ELF-1 (cell line): ENCODE measurements around the gene METAP1D.
"Not testable (repeated sequence)": the region's sequence is repeated elsewhere in the genome, so short reads cannot be mapped to it uniquely, and the experiment has no call there.

Experiments
- DNase-seq: peaks from one replicate; pipeline ENCODE4 v3.0.0-alpha.2; 2016; ENCODE audit warnings: low read depth, low spot score

The METAP1D gene

DNA sequence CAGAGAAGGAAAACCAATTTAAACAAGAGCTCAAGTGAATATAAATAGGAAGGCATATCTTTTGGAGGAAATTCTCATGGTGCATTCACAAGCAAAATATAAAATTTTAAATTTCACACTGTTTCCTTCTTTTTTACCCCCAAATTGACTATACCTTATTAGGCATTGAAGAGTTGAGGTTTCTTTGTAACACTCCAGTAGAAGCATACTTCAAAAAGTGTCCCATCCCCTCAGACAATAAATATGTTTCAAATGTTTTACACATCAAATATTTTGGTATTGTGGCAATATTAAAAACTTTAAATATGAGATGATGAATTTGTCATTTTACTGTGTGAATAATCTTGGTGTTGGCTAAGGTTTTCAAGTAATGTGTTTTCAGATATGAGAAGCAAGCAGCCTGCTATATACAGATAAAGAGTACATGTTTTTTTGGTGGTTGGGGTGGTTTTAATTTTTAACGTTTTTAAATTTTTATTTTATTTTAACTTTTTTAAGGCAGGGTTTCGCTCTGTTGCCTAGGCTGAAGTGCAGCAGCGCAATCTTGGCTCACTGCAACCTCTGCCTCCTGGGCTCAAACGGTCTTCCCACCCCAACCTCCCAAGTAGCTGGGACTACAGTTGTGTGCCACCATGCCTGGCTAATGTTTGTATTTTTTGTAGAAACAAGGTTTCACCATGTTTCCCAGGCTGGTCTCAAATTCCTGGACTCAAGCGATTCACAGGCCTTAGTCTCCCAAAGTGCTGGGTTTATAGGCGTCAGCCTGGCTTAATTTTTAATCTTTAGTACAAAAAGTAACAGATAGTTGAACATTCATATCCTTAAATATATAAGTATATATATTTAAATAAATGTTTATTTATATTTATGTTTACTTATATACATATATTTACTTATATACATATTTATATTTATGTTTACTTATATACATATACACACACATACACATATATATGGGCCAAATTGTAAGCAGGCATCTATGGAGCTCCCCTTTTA lies 49.1 kb downstream of the METAP1D start:
- no peak for DNase-seq

DNA sequence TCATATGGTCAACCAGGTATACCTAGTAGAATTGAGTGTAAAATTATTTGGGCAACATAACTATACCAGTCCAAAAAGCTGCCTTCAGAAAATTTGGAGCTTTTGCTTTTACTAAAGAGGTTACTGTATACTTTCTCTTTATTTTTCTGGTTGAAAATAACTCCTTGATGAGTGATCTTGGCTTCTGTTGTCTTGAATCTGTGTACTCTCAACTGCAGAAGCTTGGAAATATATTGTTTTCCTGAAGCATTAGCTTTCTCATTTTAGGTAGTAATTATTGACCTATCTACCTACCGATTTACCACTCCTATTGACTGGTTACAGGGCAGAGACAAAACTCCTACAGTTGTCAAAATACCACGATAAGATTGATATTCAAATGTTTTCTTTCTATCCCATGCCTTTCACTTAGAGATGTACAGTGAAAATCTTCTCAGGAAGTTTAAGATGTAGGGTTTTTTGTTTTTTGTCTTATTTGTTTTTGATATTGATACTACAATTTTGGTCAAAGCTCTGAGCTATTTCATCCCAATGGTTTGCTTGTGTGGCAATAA lies 49.9 kb downstream of the METAP1D start:
- no peak for DNase-seq

DNA sequence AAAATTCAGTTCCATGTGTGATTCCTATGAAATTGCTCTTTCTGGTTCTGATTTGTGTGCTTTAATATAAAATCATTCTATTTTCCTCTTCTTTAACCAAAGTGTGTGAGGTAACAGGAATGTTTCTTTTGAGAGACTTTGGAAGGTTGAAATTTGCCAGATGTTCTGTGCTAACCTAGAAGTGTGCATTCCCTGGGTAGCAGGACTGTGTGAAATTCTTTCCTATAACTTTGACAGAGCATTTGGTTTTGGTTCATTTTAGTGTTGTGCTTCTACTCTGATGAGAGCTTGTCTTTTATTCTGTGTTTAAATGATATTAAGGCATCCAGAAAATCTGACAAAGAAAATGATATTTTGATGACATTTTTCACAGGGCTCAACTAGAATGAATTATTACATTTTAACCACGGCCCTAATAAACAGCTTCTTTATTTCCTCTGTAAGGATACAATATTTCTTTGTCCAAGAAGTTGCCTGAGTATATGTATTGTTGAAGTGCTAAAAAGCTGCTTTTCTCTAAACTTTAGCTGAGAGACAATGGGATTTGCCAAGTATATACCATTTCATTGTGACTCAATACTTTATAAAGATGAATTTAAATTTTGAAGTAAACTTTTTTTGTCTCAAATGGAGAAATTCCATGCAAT lies 50.8 kb downstream of the METAP1D start:
- DNase-seq = no peak

DNA sequence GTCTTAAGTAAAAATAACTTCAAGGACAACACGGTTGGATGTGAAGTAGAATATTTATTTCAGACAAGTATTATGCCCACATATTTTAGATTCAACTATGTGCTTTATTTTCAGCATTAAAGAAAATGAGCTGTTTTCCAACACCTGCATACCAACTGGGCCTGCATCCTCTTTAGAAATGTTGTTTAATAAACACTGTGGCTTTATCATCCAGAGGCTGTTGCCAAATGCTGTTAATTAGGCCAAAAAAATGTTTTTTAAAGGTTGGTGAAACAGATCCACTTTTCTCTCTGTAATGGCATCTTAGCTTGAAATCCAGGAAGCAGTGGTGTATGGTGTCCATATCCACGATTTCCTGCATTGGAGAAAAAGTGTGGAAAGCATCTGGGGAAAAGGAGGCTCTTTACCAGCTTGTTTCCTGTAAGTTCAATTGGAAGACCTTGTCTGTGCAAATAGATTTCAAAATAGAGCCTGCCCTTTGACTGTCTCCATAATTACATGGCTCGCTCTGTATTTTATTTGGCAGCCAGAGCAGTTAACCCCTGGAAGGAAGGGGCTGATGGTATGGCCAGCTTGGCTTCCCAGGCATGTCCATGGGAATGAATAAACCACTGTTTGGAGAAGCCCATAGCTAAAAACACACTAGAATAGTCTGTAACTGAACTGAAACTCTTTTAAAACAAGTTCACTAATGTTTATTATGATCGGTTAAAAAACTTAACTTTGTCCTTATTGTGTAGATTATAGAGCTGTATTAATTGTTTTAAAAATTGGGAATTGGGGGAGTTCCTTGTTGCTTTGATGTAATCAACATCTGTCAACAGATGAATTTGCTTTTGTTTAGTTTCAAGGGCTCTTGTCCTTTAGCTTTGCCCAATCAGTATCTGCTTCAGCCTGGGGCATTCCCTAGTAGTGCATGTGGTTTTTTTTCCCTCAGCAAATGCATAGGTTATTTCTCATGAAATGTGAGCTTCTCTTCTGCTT lies 52.5 kb downstream of the METAP1D start:
- DNase-seq = peak; percentile 15

DNA sequence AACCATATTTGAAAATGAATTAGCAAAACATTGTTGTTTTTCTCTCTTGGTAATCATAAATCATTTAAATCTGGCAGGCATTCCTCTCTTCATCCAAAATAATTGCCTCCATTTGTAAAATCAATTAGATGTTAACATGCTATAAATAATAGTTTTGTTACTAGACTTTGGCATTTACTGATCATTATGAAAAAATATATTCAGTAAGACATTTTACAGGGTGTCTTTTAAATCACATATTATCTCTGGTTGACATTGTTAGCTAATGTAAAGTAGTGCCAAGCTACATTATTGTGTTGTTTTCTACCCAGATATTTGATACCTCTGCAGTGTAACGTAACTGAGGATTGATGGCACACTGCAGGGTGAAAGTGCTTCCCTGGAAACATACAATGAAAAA lies 53.7 kb downstream of the METAP1D start:
- DNase-seq = no peak

GRCh38 chr2:172056293-172056692 lies 56.5 kb downstream of the METAP1D start:
- no peak for DNase-seq

DNA sequence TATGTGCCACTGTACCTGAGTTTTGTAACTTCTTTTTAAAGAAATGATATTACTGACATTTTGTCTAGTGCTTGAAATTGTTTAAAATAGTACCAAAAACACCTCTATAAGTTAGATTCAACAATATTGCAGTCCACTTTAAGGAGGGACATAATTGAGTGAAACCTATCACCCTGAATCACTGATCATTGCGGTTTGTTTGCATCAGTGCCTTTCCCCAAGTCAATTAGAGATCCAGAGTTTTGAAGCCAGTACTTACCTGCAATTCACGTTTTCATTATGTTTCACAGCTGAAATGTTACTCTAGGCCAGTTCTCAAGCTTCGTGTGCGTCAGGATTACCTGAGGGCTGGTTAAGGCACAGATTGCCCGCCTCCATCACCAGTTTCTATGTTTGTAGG lies 58.9 kb downstream of the METAP1D start:
- no peak for DNase-seq

- not testable (repeated sequence) for DNase-seq
Measured at GRCh38 chr2:172060118-172060517, 60.4 kb downstream of the METAP1D start.

DNA sequence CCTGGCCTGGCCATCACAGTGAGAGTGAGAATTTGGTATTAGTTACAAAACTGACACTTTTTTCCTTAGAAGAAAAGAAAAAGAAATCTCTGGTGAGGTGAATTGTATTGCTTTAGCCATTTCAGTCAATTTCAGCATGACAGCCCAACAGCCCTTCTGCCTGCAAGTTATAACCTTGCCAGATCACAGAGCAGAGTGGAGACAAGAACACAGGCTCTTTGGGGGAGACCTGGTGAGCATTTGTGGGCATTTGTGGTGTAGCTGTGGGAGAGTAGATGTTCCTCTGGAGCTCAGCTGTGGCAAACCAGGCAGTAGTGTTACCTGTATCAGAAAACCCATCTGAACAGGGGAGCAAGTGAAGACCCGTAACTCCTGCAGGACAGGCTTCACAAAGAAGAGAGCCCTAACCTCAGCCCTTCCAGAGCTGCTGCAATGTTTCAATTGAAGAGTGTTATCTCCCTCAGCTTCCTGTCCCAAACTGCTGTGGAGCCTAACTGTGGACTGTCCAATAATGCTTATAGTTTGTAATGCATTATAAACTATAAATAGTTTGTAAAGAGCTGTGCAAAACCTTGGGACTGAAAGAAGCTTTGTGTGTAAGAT lies 62.8 kb downstream of the METAP1D start:
- no peak for DNase-seq

GRCh38 chr2:172063446-172063845 lies 63.7 kb downstream of the METAP1D start:
- DNase-seq = no peak

DNA sequence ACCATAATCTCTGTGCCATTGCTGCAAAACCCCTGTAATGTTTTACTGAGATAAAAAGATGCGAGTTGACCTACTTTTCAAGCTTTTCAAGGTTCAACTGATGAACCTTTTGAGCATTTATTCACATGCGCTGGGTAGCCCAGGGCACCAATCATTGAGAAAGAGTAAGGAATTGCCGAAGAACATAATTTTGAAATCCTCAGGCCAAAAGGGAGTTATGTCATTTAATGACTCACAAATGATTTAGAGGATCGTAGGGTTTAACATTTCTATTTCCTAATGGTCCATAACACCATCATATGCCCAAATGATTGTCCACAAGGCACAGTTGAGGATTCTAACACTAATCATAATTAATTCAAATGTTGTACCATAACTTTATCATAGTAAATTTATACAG lies 65.4 kb downstream of the METAP1D start:
- no peak for DNase-seq

- no peak for DNase-seq
Measured at GRCh38 chr2:172066394-172066886, 66.7 kb downstream of the METAP1D start.

GRCh38 chr2:172067905-172068304 lies 68.2 kb downstream of the METAP1D start:
- DNase-seq = not testable (repeated sequence)

- no peak for DNase-seq
Measured at GRCh38 chr2:172070936-172071335, 71.2 kb downstream of the METAP1D start.

DNA sequence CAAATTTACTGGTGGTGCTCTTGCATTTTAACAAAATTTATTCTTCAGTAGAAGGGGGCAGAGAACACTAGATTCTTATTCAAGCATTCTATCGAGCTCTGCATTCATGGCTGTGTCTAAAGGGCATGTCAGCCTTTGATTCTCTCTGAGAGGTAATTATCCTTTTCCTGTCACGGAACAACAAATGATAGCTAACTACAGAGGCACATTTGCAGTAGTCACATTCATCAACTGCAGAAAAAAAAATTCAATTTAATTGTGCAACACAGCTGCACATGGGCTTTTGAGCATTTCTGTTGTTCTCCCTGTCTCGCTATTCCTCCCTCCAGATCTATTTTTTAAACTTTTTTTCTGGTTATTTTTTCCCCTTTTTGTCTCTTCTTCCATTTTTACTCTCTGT lies 72.5 kb downstream of the METAP1D start:
- no peak for DNase-seq

- DNase-seq = no peak
Measured at GRCh38 chr2:172072706-172073105, 73.0 kb downstream of the METAP1D start.

GRCh38 chr2:172073518-172073917 lies 73.8 kb downstream of the METAP1D start:
- DNase-seq = no peak

DNA sequence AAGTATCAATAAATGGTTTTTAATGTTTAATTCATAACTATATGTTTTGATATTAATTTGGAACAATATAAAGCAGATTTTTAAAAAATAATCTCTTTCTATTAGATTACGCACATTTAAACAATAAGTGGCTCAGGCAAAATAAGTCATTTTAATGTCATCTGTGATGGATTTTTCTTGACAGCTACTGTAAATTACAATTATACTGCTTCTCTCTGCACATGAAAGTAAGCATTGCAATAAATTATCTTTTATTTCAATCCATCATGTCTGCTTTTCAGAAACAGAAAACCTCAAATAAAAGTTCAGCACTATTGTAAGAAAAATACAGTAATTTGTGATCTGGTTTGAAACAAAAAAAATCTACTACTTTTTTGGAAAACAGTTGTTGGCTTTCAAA lies 74.5 kb downstream of the METAP1D start:
- no peak for DNase-seq

DNA sequence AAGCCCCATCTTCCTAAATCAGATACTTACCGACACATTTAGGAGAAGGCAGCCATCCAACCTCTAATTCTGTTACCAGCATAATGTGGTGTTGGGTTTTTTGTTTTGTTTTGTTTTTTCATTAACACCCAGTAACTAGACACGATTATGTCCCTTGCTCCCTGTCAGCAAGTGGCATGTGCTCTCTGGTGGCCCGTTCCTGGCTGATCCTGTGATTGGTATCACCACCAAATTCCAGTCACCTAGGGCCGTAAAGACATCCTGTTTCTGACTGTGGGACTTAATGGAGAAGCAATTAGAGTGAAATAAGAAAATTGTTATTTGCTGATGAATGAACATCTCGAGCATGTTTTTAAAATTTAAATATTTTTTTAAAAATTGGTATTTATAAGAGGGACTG lies 79.7 kb downstream of the METAP1D start:
- DNase-seq = no peak

DNA sequence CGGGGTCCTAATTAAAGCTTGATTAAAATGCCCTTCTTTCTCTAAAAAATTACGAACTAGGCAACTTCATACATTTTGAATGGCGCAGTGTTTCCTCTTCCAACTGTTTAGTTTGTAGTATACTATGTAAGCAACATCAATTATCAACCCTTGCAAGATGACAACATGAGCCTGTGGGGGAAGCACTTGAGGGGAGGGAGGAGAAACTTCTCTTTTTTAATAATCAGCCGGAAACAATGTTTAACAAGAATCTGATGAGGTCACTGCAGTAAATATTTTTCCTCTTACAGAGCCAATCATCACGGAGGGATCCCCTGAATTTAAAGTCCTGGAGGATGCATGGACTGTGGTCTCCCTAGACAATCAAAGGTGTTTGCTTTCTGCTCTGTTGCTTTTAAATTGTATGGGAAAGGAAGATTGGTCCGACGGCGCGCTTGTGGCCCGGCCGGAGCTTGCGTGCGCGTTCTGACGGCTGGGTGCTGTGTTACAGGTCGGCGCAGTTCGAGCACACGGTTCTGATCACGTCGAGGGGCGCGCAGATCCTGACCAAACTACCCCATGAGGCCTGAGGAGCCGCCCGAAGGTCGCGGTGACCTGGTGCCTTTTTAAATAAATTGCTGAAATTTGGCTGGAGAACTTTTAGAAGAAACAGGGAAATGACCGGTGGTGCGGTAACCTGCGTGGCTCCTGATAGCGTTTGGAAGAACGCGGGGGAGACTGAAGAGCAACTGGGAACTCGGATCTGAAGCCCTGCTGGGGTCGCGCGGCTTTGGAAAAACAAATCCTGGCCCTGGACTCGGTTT lies 80.3 kb downstream of the METAP1D start:
- DNase-seq = peak; percentile 49
